Mesenchymal stem cell (in vitro differentiated cells and primary cell): ENCODE results near the gene ASAP2.

Experiments
- DNase-seq: peaks from one replicate; pipeline ENCODE4 v3.0.0-alpha.2; 2013
- H2AFZ ChIP-seq: one replicate; pipeline ENCODE4 v1.6.1; 2013; ENCODE audit warnings: low read depth, mild to moderate bottlenecking, control low read depth, inconsistent platforms, low read length, moderate library complexity
- H2AK5ac ChIP-seq: 2 replicates; pipeline ENCODE4 v1.6.1; 2013; ENCODE audit warnings: low read length, moderate library complexity, mild to moderate bottlenecking, inconsistent platforms; ENCODE audit not compliant: severe bottlenecking
- H2BK120ac ChIP-seq: one replicate; pipeline ENCODE4 v1.6.1; 2013; ENCODE audit warnings: low read depth, mild to moderate bottlenecking, inconsistent platforms, low read length, moderate library complexity
- H2BK12ac ChIP-seq, 2 experiments: one replicate each; pipeline ENCODE4 v1.6.1; 2013; ENCODE audit warnings: inconsistent platforms in 2 of 2, low read length in 2 of 2, mild to moderate bottlenecking in 2 of 2, moderate library complexity in 2 of 2, control low read depth in 1 of 2
- H2BK15ac ChIP-seq: one replicate; pipeline ENCODE4 v1.6.1; 2013; ENCODE audit warnings: mild to moderate bottlenecking, low read depth, inconsistent platforms; ENCODE audit not compliant: poor library complexity, severe bottlenecking
- H2BK5ac ChIP-seq: 2 replicates; pipeline ENCODE4 v1.6.1; 2013; ENCODE audit warnings: low read depth, mild to moderate bottlenecking, low read length, control low read depth, inconsistent platforms; ENCODE audit not compliant: poor library complexity, severe bottlenecking
- H3K14ac ChIP-seq, 2 experiments: one replicate each; pipeline ENCODE4 v1.6.1; 2013; ENCODE audit warnings: inconsistent platforms in 2 of 2, low read length in 2 of 2, control low read depth in 1 of 2, mild to moderate bottlenecking in 1 of 2, moderate library complexity in 1 of 2
- H3K18ac ChIP-seq, 2 experiments: one replicate each; pipeline ENCODE4 v1.6.1; 2013; ENCODE audit warnings: inconsistent platforms in 2 of 2, low read length in 2 of 2, control low read depth in 1 of 2, low read depth in 1 of 2, mild to moderate bottlenecking in 1 of 2
- H3K23ac ChIP-seq, 2 experiments: one replicate each; pipeline ENCODE4 v1.6.1; 2013; ENCODE audit warnings: inconsistent platforms in 2 of 2, low read length in 2 of 2, mild to moderate bottlenecking in 2 of 2, moderate library complexity in 2 of 2, control low read depth in 1 of 2
- H3K27ac ChIP-seq: 2 replicates; pipeline ENCODE4 v1.5.1; 2013; ENCODE audit warnings: mild to moderate bottlenecking, moderate library complexity, low read length, control low read depth, inconsistent platforms; ENCODE audit not compliant: poor library complexity, severe bottlenecking
- H3K27me3 ChIP-seq, 2 experiments: 2 replicates each; pipeline versions ENCODE4 v1.6.1 to v1.7.0; 2013; ENCODE audit warnings: low read length in 2 of 2, mild to moderate bottlenecking in 2 of 2, moderate library complexity in 2 of 2, control low read depth in 1 of 2, inconsistent platforms in 1 of 2; ENCODE audit not compliant: control insufficient read depth in 1 of 2, insufficient read depth in 1 of 2
- H3K36me3 ChIP-seq, 2 experiments: 2 replicates each; pipeline versions ENCODE4 v1.6.1 to v1.7.0; 2013; ENCODE audit warnings: low read length in 2 of 2, control low read depth in 1 of 2, inconsistent platforms in 1 of 2, low read depth in 1 of 2, mild to moderate bottlenecking in 1 of 2; ENCODE audit not compliant: insufficient read depth in 2 of 2, control insufficient read depth in 1 of 2
- H3K4ac ChIP-seq, 2 experiments: one replicate each; pipeline ENCODE4 v1.6.1; 2013; ENCODE audit warnings: inconsistent platforms in 2 of 2, low read length in 2 of 2, mild to moderate bottlenecking in 2 of 2, moderate library complexity in 2 of 2, control low read depth in 1 of 2, low read depth in 1 of 2
- H3K4me1 ChIP-seq: 2 replicates; pipeline ENCODE4 v1.6.1; 2013; ENCODE audit warnings: low read depth, low read length, control low read depth; ENCODE audit not compliant: control insufficient read depth, insufficient read depth
- H3K4me2 ChIP-seq: 2 replicates; pipeline ENCODE4 v1.6.1; 2013; ENCODE audit warnings: low read length, mild to moderate bottlenecking, inconsistent platforms; ENCODE audit not compliant: poor library complexity, severe bottlenecking
- H3K4me3 ChIP-seq, 2 experiments: 2 replicates each; pipeline versions ENCODE4 v1.5.1 to v1.7.0; 2013; ENCODE audit warnings: low read length in 2 of 2, mild to moderate bottlenecking in 2 of 2, control low read depth in 1 of 2, low read depth in 1 of 2; ENCODE audit not compliant: insufficient read depth in 1 of 2
- H3K79me1 ChIP-seq: replicated peaks from 2 replicates; pipeline ENCODE4 v1.6.1; 2013; ENCODE audit warnings: mild to moderate bottlenecking, control low read depth, low read length, inconsistent platforms; ENCODE audit not compliant: poor library complexity, severe bottlenecking
- H3K9ac ChIP-seq: 2 replicates; pipeline ENCODE4 v1.7.0; 2013; ENCODE audit warnings: mild to moderate bottlenecking, low read length, moderate library complexity
- H3K9me3 ChIP-seq: 2 replicates; pipeline ENCODE4 v1.7.0; 2013; ENCODE audit warnings: mild to moderate bottlenecking, low read length; ENCODE audit not compliant: control insufficient read depth
- H4K8ac ChIP-seq: one replicate; pipeline ENCODE4 v1.6.1; 2013; ENCODE audit warnings: inconsistent platforms, mild to moderate bottlenecking, low read length, moderate library complexity
- H4K91ac ChIP-seq: one replicate; pipeline ENCODE4 v1.6.1; 2013; ENCODE audit warnings: mild to moderate bottlenecking, low read length, inconsistent platforms
- WGBS: methylation state at CpG from one replicate; pipeline ENCODE4 v1.1.7; 2013; ENCODE audit warnings: mixed read lengths; 5-methylcytosine and 5-hydroxymethylcytosine counted together

The ASAP2 gene

GRCh38 chr2:9243357-9243756 lies 36.7 kb downstream of the ASAP2 start:
- WGBS: 55% methylated on average over 5 of the region's 8 CpGs
- H3K4ac ChIP-seq: no peak overlapping the region
- H4K91ac ChIP-seq: no peak overlapping the region
- H3K79me1 ChIP-seq: peaks cover 29% of the 10 kb centered on the region
- no peak overlapping the region for H2AFZ ChIP-seq
- H2BK15ac ChIP-seq: no peak overlapping the region
- no peak overlapping the region for H3K4me2 ChIP-seq
- no peak overlapping the region for H3K14ac ChIP-seq
- H2BK12ac ChIP-seq: no peak overlapping the region
- no peak overlapping the region for H3K27ac ChIP-seq
- no peak overlapping the region for H3K23ac ChIP-seq
- no peak overlapping the region for H3K9ac ChIP-seq
- H3K18ac ChIP-seq: no peak overlapping the region
- H4K8ac ChIP-seq: no peak overlapping the region
- no peak overlapping the region for H2AK5ac ChIP-seq
- H3K4me3 ChIP-seq: no peak overlapping the region
- no peak overlapping the region for H2BK5ac ChIP-seq
- peak; percentile 84 for DNase-seq
- H3K36me3 ChIP-seq: no peaks in the 10 kb centered on the region
- peaks cover 13% of the 10 kb centered on the region for H3K4me1 ChIP-seq
- no peak overlapping the region for H2BK120ac ChIP-seq
- no peaks in the 10 kb centered on the region for H3K9me3 ChIP-seq
- no peaks in the 10 kb centered on the region for H3K27me3 ChIP-seq

DNA sequence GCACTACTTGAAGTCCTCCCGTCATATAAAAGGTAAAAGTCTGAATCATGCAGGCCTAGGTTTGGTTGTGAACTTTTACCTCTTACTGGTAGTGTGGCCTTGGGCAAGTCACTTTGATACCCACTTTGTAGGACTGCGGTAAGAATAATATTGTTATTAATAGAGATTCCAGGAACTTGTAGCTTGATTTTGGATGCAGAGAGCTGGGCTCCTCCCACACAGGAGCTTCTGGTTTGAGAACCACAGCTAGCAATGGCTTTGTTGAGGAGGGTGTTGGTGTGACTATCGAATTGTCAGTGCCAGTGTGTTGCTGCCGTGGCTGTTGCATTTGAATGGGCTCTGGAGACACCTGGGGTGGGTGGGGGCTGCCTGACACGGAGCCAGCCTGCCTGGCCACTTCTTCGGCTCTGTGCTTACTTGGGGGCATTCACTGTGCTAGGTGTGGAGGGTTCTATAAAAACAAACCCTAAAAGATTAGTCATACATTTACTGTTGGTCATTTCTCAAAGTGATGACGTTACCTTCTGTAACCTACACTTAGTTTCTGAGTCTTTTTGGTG lies 38.5 kb downstream of the ASAP2 start:
- WGBS: 71% methylated on average over 5 of the region's 7 CpGs
- peak overlapping the region in 1 of 2 experiments; percentile 37 for H3K18ac ChIP-seq
- H3K27ac ChIP-seq: no peak overlapping the region
- H2BK15ac ChIP-seq: no peak overlapping the region
- no peak for DNase-seq
- no peaks in the 10 kb centered on the region for H3K27me3 ChIP-seq
- no peak overlapping the region for H3K4me3 ChIP-seq
- H4K91ac ChIP-seq: peak overlapping the region; percentile 2
- no peak overlapping the region for H3K4me2 ChIP-seq
- H3K9me3 ChIP-seq: no peaks in the 10 kb centered on the region
- H2AFZ ChIP-seq: no peak overlapping the region
- no peaks in the 10 kb centered on the region for H3K36me3 ChIP-seq
- no peak overlapping the region for H2BK5ac ChIP-seq
- H4K8ac ChIP-seq: no peak overlapping the region
- H2BK120ac ChIP-seq: peak overlapping the region; percentile 27
- H2BK12ac ChIP-seq: no peak overlapping the region
- peak overlapping the region; percentile 29 to 35 for H3K4ac ChIP-seq
- H2AK5ac ChIP-seq: no peak overlapping the region
- no peak overlapping the region for H3K9ac ChIP-seq
- no peak overlapping the region for H3K23ac ChIP-seq
- peaks cover 31% of the 10 kb centered on the region for H3K79me1 ChIP-seq
- H3K14ac ChIP-seq: peak overlapping the region in 1 of 2 experiments; percentile 23
- peaks cover 20% of the 10 kb centered on the region for H3K4me1 ChIP-seq

DNA sequence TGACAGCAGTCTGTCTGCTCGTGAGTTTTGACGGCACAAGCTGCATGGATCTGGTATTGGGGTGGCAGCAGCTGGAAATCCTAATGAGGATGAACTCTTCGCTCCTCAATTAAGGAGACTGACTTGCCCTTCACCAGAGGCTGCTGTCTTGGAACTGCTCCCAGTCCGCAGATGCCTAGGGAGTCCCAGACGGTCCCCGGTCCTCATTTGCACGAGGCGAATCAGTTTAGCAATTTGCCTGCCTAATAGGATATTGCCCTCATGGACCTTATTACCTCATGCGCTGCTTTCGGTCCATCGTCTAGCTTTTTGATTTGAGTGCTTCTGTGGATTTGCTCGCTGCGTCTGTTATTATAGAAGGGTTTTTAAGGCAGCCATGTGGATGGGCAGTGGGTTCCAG lies 40.6 kb downstream of the ASAP2 start:
- Histone ChIP-seq H4K8ac (no peak overlapping the region), H3K27ac (no peak overlapping the region), H2BK5ac (no peak overlapping the region), H2BK120ac (peak overlapping the region; percentile 7), H3K4me2 (no peak overlapping the region), H3K9me3 (no peaks in the 10 kb centered on the region), H3K4me1 (peaks cover 29% of the 10 kb centered on the region), H3K23ac (no peak overlapping the region), H3K9ac (no peak overlapping the region), H3K4ac (no peak overlapping the region), H2AK5ac (no peak overlapping the region), H4K91ac (no peak overlapping the region), H3K14ac (no peak overlapping the region), H3K18ac (peak overlapping the region; percentile 50 to 67), H3K79me1 (peaks cover 26% of the 10 kb centered on the region), H3K27me3 (no peaks in the 10 kb centered on the region), H3K4me3 (no peak overlapping the region), H2BK12ac (peak overlapping the region in 1 of 2 experiments; percentile 25), H2AFZ (no peak overlapping the region), H3K36me3 (no peaks in the 10 kb centered on the region), H2BK15ac (no peak overlapping the region)
- 88% methylated on average over 13 of the region's 13 CpGs for WGBS
- DNase-seq: no peak

GRCh38 chr2:9247786-9248185 lies 41.2 kb downstream of the ASAP2 start:
- Histone ChIP-seq H4K8ac (peak overlapping the region; percentile 59), H2AFZ (no peak overlapping the region), H3K27me3 (no peaks in the 10 kb centered on the region), H3K23ac (no peak overlapping the region), H3K18ac (peak overlapping the region; percentile 61 to 67), H2BK15ac (peak overlapping the region; percentile 12), H4K91ac (peak overlapping the region; percentile 83), H2BK12ac (peak overlapping the region in 1 of 2 experiments; percentile 38), H3K9me3 (no peaks in the 10 kb centered on the region), H3K4me1 (peaks cover 32% of the 10 kb centered on the region), H2AK5ac (peak overlapping the region; percentile 67), H3K4me2 (no peak overlapping the region), H3K4me3 (no peak overlapping the region), H3K14ac (no peak overlapping the region), H3K36me3 (no peaks in the 10 kb centered on the region), H2BK120ac (no peak overlapping the region), H2BK5ac (no peak overlapping the region), H3K27ac (no peak overlapping the region), H3K4ac (peak overlapping the region in 1 of 2 experiments; percentile 13), H3K9ac (no peak overlapping the region), H3K79me1 (peaks cover 26% of the 10 kb centered on the region)
- WGBS: 29% methylated on average over 6 of the region's 6 CpGs
- DNase-seq: peak; percentile 49
